Nephron progenitor cell (in vitro differentiated cells): ENCODE data around the gene FBXO31.

Source experiments
- DNase-seq: peaks from one replicate; pipeline ENCODE4 v3.0.0; 2021
- H3K27ac Mint-ChIP-seq: 2 replicates; pipeline ENCODE4 v1.8.0; 2021; ENCODE audit warnings: mild to moderate bottlenecking, moderate library complexity, mixed read lengths
- H3K27me3 Mint-ChIP-seq: 2 replicates; pipeline ENCODE4 v1.8.0; 2021; ENCODE audit warnings: mild to moderate bottlenecking, low read depth, mixed read lengths; ENCODE audit not compliant: poor library complexity
- H3K36me3 Mint-ChIP-seq: 2 replicates; pipeline ENCODE4 v1.8.0; 2021; ENCODE audit warnings: low read depth, mixed read lengths
- H3K4me1 Mint-ChIP-seq: 2 replicates; pipeline ENCODE4 v1.8.0; 2021; ENCODE audit warnings: mixed read lengths
- H3K4me3 Mint-ChIP-seq: 2 replicates; pipeline ENCODE4 v1.8.0; 2021; ENCODE audit warnings: mild to moderate bottlenecking, moderate library complexity, mixed read lengths
- H3K9me3 Mint-ChIP-seq: 2 replicates; pipeline ENCODE4 v1.8.0; 2021; ENCODE audit warnings: mild to moderate bottlenecking, moderate library complexity, mixed read lengths
- TF ChIP-seq, protein P1 (sequence below): fragments of 200-600 bp; sonication (generic); IDR thresholded peaks from 2 replicates; pipeline ENCODE4 v1.5.0; 2021; ENCODE audit warnings: antibody characterized with exemption

The FBXO31 gene

GRCh38 chr16:87338155-87338765 is 45.3 kb downstream of the FBXO31 start:
- Mint-ChIP-seq H3K9me3 (no peaks in the 10 kb centered on the region), H3K36me3 (peaks cover 30% of the 10 kb centered on the region)

DNA sequence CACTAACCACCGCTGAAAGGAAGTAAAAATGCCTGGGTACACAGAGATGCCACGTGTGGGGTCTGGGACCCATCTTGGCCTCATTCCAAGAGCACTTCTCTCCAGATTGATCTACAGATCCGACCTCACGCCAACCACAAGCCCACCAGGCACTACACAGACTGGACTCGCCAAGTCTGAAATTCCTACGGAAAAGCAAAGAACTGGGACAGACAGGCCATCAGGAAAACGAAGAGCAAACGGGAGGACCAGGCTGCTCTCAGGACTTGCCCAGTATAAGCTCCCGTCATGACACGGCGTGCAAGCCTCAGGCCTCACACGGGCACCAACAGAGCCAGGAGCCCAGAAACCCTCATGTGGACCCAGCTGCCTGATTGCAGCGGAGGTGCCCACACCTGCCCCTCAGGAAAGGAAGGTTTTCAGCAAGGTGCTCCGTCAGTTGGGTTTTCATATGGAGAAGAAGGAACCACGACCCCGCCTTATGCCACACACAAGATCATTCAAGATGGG is 46.3 kb downstream of the FBXO31 start:
- Mint-ChIP-seq H3K27ac (no peak overlapping the region), H3K36me3 (peaks cover 26% of the 10 kb centered on the region), H3K27me3 (peaks cover 3% of the 10 kb centered on the region), H3K4me3 (no peak overlapping the region), H3K9me3 (no peaks in the 10 kb centered on the region), H3K4me1 (no peaks in the 10 kb centered on the region)
- TF ChIP-seq, protein P1, sequence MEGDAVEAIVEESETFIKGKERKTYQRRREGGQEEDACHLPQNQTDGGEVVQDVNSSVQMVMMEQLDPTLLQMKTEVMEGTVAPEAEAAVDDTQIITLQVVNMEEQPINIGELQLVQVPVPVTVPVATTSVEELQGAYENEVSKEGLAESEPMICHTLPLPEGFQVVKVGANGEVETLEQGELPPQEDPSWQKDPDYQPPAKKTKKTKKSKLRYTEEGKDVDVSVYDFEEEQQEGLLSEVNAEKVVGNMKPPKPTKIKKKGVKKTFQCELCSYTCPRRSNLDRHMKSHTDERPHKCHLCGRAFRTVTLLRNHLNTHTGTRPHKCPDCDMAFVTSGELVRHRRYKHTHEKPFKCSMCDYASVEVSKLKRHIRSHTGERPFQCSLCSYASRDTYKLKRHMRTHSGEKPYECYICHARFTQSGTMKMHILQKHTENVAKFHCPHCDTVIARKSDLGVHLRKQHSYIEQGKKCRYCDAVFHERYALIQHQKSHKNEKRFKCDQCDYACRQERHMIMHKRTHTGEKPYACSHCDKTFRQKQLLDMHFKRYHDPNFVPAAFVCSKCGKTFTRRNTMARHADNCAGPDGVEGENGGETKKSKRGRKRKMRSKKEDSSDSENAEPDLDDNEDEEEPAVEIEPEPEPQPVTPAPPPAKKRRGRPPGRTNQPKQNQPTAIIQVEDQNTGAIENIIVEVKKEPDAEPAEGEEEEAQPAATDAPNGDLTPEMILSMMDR, result no peak
- DNase-seq, result no peak

More at GRCh38 chr16:87338155-87338765, 45.3 kb downstream of the FBXO31 start:
- H3K4me3 Mint-ChIP-seq, result no peak overlapping the region
- peak overlapping the region; percentile 57 for H3K27ac Mint-ChIP-seq
- TF ChIP-seq, protein P1, result no peak
- DNase-seq, result no peak
- peaks cover 4% of the 10 kb centered on the region for H3K4me1 Mint-ChIP-seq
- H3K27me3 Mint-ChIP-seq, result peaks cover 3% of the 10 kb centered on the region

DNA sequence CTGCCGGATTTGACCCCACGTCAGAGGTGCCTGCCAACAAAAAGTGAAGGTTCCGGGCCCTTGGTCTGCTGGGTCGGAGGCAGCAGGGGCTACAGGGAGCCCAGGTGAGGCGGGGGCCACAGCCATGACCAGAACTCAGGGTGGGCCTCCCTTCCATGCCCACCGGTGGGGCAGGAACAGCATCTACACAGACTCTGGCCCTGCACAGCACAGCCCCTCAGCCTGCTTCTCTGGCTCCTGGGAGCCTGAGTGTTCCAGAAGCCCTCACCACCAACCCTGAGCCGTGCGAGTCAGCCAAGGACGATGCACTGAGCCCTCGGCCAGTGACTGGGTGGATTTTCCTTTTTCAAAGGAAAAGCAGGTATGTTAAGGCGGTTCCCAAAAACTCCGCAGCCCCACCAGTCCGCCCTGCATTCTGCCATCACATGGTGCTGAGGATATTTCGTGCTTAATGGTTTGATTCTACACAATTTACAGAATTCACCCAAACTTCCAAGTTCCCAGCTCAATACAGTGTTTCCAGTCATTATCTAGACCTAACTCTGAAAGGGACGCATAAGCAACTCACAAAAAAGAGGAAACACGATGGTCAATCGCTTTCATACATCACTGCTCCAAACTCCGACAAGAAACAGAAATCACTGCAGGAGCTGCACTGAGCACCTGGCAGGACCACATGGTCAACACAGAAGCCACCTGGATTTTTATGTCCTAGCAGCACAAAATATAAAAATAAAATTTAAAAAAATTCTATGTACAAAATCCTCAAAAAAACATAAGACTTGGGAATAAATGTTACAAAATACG is 46.9 kb downstream of the FBXO31 start:
- Mint-ChIP-seq H3K9me3 (no peaks in the 10 kb centered on the region), H3K4me1 (peaks cover 5% of the 10 kb centered on the region), H3K27ac (peak overlapping the region; percentile 78), H3K27me3 (peaks cover under 1% of the 10 kb centered on the region), H3K36me3 (peaks cover 26% of the 10 kb centered on the region), H3K4me3 (no peak overlapping the region)
- DNase-seq, result no peak
- TF ChIP-seq, protein P1, result no peak

DNA sequence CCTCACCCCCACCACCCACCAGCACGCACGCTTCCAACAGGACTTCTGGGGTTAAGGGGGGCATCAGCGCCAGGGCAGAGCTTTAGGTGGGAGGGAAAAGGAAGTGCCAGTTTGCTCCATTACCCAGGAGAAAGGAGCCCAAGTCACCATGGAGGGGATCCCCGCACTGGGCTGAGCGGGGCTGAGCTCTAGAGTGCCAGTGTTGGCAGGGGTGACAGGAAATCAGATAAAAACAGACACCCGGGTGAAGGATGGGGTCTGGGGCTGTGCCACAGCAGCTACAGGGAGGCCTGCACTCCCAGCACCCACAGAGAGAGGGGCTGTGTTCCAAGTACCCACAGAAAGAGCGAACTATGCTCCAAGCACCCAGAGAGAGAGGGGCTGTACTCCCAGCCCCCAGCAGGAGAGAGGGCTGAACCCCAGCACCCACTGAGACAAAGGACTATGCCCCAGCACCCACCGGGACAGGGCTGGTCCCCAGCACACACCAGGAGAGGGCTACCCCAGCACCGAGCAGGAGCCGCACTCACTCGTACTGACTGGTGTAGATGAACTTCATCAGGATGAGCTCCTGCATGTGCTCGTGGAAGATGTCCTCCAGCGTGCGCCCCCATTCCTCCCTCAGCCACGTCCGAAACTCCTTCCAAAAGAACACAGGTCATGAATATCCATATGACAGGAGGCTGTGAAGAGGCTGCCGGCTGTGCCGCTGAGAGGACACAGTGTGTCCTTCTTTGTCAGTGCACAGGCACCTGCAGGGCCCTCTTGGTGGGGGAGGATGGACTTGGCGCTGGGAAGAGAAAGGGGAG is 47.7 kb downstream of the FBXO31 start:
- H3K4me3 Mint-ChIP-seq, result no peak overlapping the region
- no peaks in the 10 kb centered on the region for H3K9me3 Mint-ChIP-seq
- no peak overlapping the region for H3K27ac Mint-ChIP-seq
- TF ChIP-seq, protein P1, result no peak
- no peak for DNase-seq
- H3K27me3 Mint-ChIP-seq, result no peaks in the 10 kb centered on the region
- H3K36me3 Mint-ChIP-seq, result peaks cover 25% of the 10 kb centered on the region
- H3K4me1 Mint-ChIP-seq, result peaks cover 14% of the 10 kb centered on the region

GRCh38 chr16:87334651-87335624 is 48.6 kb downstream of the FBXO31 start:
- Mint-ChIP-seq H3K36me3 (peaks cover 21% of the 10 kb centered on the region), H3K9me3 (no peaks in the 10 kb centered on the region), H3K27me3 (no peaks in the 10 kb centered on the region), H3K4me3 (no peak overlapping the region), H3K27ac (no peak overlapping the region), H3K4me1 (peaks cover 16% of the 10 kb centered on the region)
- no peak for DNase-seq
- TF ChIP-seq, protein P1, result no peak
